HEK293 (cell line): ENCODE measurements around the gene AMMECR1.

Source experiments
- CTCF ChIA-PET: fragments of 350-600 bp; formaldehyde crosslinking; extraction: SDS; loops from one replicate; lab custom pipeline; 2021; ENCODE audit warnings: antibody characterized with exemption; lab: Yijun Ruan, JAX
- POLR2A ChIA-PET: fragments of 300-600 bp; formaldehyde crosslinking; extraction: SDS; loops from one replicate; lab custom pipeline; 2020; ENCODE audit warnings: antibody characterized with exemption, inconsistent platforms; lab: Yijun Ruan, JAX
- H3K27ac ChIP-seq: fragments of 200-500 bp; sonication (Bioruptor generic); 2 replicates; pipeline ENCODE4 v1.5.1; 2014; ENCODE audit warnings: low read depth, low read length, control low read depth, inconsistent platforms; ENCODE audit errors: extremely low read depth
- H3K36me3 ChIP-seq, 2 experiments: fragments of 200-500 bp in 1 of 2; sonication (Bioruptor generic) in 1 of 2; 1 replicate in 1 of 2; 2 replicates in 1 of 2; pipeline ENCODE4 v1.5.1; 2014 to 2017; ENCODE audit warnings: inconsistent platforms in 2 of 2, low read length in 2 of 2; ENCODE audit not compliant: control insufficient read depth in 2 of 2, insufficient read depth in 1 of 2
- H3K4me1 ChIP-seq: fragments of 200-500 bp; sonication (Bioruptor generic); 2 replicates; pipeline ENCODE4 v1.5.1; 2014; ENCODE audit warnings: mild to moderate bottlenecking, low read length, inconsistent platforms; ENCODE audit not compliant: control insufficient read depth, insufficient read depth
- H3K4me3 ChIP-seq: 2 replicates; pipeline ENCODE4 v1.5.1; 2011; ENCODE audit warnings: low read depth, mild to moderate bottlenecking, control low read depth, low read length, moderate library complexity
- H3K9me3 ChIP-seq: fragments of 200-500 bp; sonication (Bioruptor generic); 2 replicates; pipeline ENCODE4 v1.5.1; 2014; ENCODE audit warnings: low read depth, low read length, inconsistent platforms; ENCODE audit not compliant: control insufficient read depth, insufficient read depth
- GFI1B ChIP-seq: fragments of 450-650 bp; formaldehyde crosslinking; IDR thresholded peaks from 2 replicates; pipeline ENCODE4 v1.5.1; 2016; ENCODE audit warnings: missing biosample characterization, missing genetic modification characterization
- GLIS1 ChIP-seq: fragments of 450-650 bp; formaldehyde crosslinking; IDR thresholded peaks from 2 replicates; pipeline ENCODE4 v1.5.1; 2016; ENCODE audit warnings: missing biosample characterization, missing genetic modification characterization
- HIC1 ChIP-seq: fragments of 450-650 bp; formaldehyde crosslinking; IDR thresholded peaks from 2 replicates; pipeline ENCODE4 v1.5.1; 2016; ENCODE audit warnings: missing biosample characterization, missing genetic modification characterization
- HOXA7 ChIP-seq: sonication (generic); formaldehyde crosslinking; IDR thresholded peaks from 2 replicates; pipeline ENCODE4 v1.8.1; 2022; ENCODE audit warnings: missing genetic modification reagents, borderline replicate concordance
- KLF7 ChIP-seq: fragments of 450-650 bp; formaldehyde crosslinking; IDR thresholded peaks from 2 replicates; pipeline ENCODE4 v1.5.1; 2016; ENCODE audit warnings: missing biosample characterization, missing genetic modification characterization, borderline replicate concordance
- SETDB1 ChIP-seq: IDR thresholded peaks from one replicate; pipeline ENCODE4 v1.6.1; 2017; ENCODE audit warnings: mild to moderate bottlenecking, low read length, moderate library complexity, mixed read lengths; ENCODE audit not compliant: insufficient read length
- ZEB2 ChIP-seq: fragments of 450-650 bp; formaldehyde crosslinking; IDR thresholded peaks from 2 replicates; pipeline ENCODE4 v1.5.1; 2016; ENCODE audit warnings: missing biosample characterization, missing genetic modification characterization
- ZFHX2 ChIP-seq: fragments of 450-650 bp; formaldehyde crosslinking; conservative IDR thresholded peaks from 2 replicates; pipeline ENCODE4 v1.5.1; 2016; ENCODE audit warnings: missing biosample characterization, missing genetic modification characterization
- ZNF138 ChIP-seq: fragments of 450-650 bp; formaldehyde crosslinking; IDR thresholded peaks from 2 replicates; pipeline ENCODE4 v1.5.1; 2016; ENCODE audit warnings: missing biosample characterization, missing genetic modification characterization, borderline replicate concordance
- ZNF19 ChIP-seq: fragments of 450-650 bp; formaldehyde crosslinking; IDR thresholded peaks from 2 replicates; pipeline ENCODE4; 2016; ENCODE audit warnings: missing biosample characterization, missing genetic modification characterization, low read depth
- ZNF404 ChIP-seq: fragments of 450-650 bp; formaldehyde crosslinking; IDR thresholded peaks from 2 replicates; pipeline ENCODE4 v1.5.1; 2017; ENCODE audit warnings: missing biosample characterization, missing genetic modification characterization
- ZNF426 ChIP-seq: fragments of 450-650 bp; formaldehyde crosslinking; IDR thresholded peaks from 2 replicates; pipeline ENCODE4 v1.5.1; 2017; ENCODE audit warnings: missing biosample characterization, missing genetic modification characterization, mild to moderate bottlenecking, inconsistent platforms, moderate library complexity
- ZNF48 ChIP-seq: fragments of 450-650 bp; formaldehyde crosslinking; IDR thresholded peaks from 2 replicates; pipeline ENCODE4 v1.5.1; 2016; ENCODE audit warnings: missing biosample characterization, missing genetic modification characterization
- ZNF488 ChIP-seq: fragments of 450-650 bp; formaldehyde crosslinking; IDR thresholded peaks from 2 replicates; pipeline ENCODE4 v1.5.1; 2016; ENCODE audit warnings: missing biosample characterization, missing genetic modification characterization
- ZNF530 ChIP-seq: fragments of 450-650 bp; formaldehyde crosslinking; IDR thresholded peaks from 2 replicates; pipeline ENCODE4 v1.5.1; 2016; ENCODE audit warnings: low read depth, missing biosample characterization, missing genetic modification characterization
- ZNF624 ChIP-seq: fragments of 450-650 bp; formaldehyde crosslinking; IDR thresholded peaks from 2 replicates; pipeline ENCODE4 v1.5.1; 2017; ENCODE audit warnings: missing biosample characterization, missing genetic modification characterization
- ZNF629 ChIP-seq: fragments of 450-650 bp; formaldehyde crosslinking; IDR thresholded peaks from 2 replicates; pipeline ENCODE4 v1.5.1; 2017; ENCODE audit warnings: missing biosample characterization, missing genetic modification characterization
- ZNF843 ChIP-seq: fragments of 450-650 bp; formaldehyde crosslinking; IDR thresholded peaks from 2 replicates; pipeline ENCODE4 v1.5.1; 2016; ENCODE audit warnings: missing biosample characterization, missing genetic modification characterization
- ZSCAN5A ChIP-seq: fragments of 450-650 bp; formaldehyde crosslinking; IDR thresholded peaks from 2 replicates; pipeline ENCODE4 v1.5.1; 2016; ENCODE audit warnings: missing biosample characterization, missing genetic modification characterization

AMMECR1 gene

GRCh38 chrX:110167952-110168451 lies 149.9 kb downstream of the AMMECR1 start (continued):
- TF ChIP-seq ZEB2: no peak
- TF ChIP-seq KLF7 (tag by site-specific recombination): no peak
- no peak for TF ChIP-seq ZNF48 (tag by site-specific recombination)
- TF ChIP-seq ZNF843: no peak
- TF ChIP-seq HIC1 (tag by site-specific recombination): peak; percentile 22; the same call in 1 of the 2 replicates
- TF ChIP-seq ZNF426 (tag by site-specific recombination): no peak
- TF ChIP-seq GLIS1 (tag by site-specific recombination): no peak
- TF ChIP-seq ZNF629 (tag by site-specific recombination): no peak
- TF ChIP-seq ZSCAN5A (tag by site-specific recombination): no peak

GRCh38 chrX:110163488-110163887 lies 154.4 kb downstream of the AMMECR1 start:
- Histone ChIP-seq H3K9me3 (no peaks in the 10 kb centered on the region), H3K4me3 (no peak overlapping the region), H3K36me3 (no peaks in the 10 kb centered on the region), H3K4me1 (no peaks in the 10 kb centered on the region)
- TF ChIP-seq HOXA7: no peak
- TF ChIP-seq ZNF404 (tag by site-specific recombination): no peak
- TF ChIP-seq ZNF530 (tag by site-specific recombination): no peak
- TF ChIP-seq ZNF19: no peak
- TF ChIP-seq, all 188 proteins: peak for 0
- ChIA-PET CTCF (interaction anchor here (0.6 to 20.8 kb wide), 7 partner anchors 9 to 684 kb away, joined by 3 to 576 read pairs (median 5); no protein-coding TSS in a partner anchor), POLR2A (no interaction called here)
- H3K27ac ChIP-seq: no peak overlapping the region

- H3K27ac ChIP-seq: no peak overlapping the region
- TF ChIP-seq ZEB2 (no peak), ZFHX2 (tag by site-specific recombination) (no peak), ZNF138 (tag by site-specific recombination) (no peak), ZNF624 (tag by site-specific recombination) (no peak), GFI1B (tag by site-specific recombination) (no peak), SETDB1 (no peak), ZNF488 (tag by site-specific recombination) (no peak)
- no peaks in the 10 kb centered on the region for H3K9me3 ChIP-seq
- H3K36me3 ChIP-seq: no peaks in the 10 kb centered on the region
- ChIA-PET POLR2A (no interaction called here), CTCF (interaction anchor here (0.6 to 20.8 kb wide), 6 partner anchors 8 to 684 kb away, joined by 3 to 576 read pairs (median 5); no protein-coding TSS in a partner anchor)
- H3K4me3 ChIP-seq: no peak overlapping the region
- H3K4me1 ChIP-seq: no peaks in the 10 kb centered on the region
These were observed 155.0 kb downstream of the AMMECR1 start for GRCh38 chrX:110162867-110163266.
